HG03521 (cell line): ENCODE results near the gene GPR32.
"Not testable (repeated sequence)": the region's sequence is repeated elsewhere in the genome, so short reads cannot be mapped to it uniquely, and the experiment has no call there.

Experiments used
- ATAC-seq: cut with Tn5 transposase; IDR thresholded peaks from one replicate; pipeline ENCODE4 v1.9.1; 2021; ENCODE audit warnings: mild to moderate bottlenecking, moderate library complexity; ENCODE audit not compliant: unreplicated experiment

The GPR32 gene

DNA sequence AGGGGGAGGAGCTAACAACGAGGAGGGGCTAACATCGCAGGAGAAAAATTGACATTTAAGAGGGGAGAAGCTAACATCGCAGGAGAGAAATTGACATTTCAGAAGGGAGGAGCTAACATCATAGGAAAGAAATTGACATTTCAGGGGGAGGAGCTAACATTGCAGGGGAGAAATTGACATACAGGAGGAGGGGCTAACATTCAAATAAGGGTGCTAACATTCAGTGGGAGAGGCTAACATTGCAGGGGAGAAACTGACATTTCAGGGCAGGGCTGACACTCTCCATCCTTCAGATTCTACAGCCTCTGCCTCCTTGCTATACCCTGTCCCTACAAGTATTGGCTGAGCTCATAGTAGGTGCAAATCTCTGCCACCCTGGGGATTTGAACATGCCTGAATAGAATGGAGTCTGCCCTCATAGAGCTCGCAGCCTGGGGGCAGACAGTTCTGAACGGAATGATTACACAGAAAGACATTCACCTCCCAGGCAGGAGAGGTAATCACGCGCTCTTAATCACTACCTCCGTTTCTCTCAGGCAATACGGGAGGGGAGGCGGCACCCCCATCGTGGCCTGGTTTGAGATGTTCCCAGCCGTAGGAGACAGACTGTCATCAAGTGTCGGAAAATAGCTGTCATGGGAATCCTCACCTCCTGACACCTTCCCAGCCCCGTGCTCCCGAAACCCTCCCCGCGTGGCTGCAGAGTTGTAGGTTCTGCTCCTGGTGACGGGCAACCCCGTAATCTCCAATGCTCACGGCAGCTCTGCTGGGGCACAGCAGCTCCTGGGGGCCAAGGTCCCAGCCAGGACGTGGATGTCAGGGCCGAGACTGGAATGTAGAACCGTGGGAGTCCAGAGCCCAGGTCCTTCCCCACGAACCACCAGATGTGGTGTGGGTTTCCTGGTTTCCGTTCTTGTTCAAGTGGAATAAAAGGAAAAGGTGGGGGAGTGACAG lies 9.5 kb downstream of the GPR32 start:
- no peak for ATAC-seq

DNA sequence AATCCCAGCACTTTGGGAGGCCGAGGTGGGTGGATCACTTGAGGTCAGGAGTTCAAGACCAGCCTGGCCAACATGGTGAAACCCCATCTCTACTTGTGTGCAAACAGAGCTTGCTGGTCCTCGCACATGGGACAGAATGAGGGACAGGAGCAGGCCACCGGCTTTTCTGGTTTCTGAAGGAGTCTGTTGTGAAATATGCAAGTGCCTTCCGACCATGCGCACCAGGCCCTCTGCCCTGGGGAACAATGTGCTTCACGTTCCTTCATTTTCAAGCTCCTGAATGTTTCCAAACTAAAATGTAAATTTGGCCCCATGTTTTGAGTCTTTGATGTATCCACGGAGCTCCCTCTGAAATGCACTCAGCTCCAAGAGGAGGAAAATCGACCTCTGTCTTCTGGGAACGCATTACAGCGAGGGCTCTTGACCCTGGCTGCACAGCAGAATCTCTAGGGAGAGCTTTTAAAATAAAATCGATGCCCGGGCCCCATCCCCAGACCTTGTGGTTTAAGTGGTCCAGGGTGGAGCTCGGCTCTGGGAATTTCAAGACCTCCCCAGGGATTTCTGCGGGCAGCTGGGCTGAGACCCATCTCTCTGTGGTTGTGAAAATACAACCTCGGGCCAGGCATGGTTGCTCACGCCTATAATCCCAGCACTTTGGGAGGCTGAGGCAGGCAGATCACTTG lies 10.6 kb downstream of the GPR32 start:
- ATAC-seq = no peak

DNA sequence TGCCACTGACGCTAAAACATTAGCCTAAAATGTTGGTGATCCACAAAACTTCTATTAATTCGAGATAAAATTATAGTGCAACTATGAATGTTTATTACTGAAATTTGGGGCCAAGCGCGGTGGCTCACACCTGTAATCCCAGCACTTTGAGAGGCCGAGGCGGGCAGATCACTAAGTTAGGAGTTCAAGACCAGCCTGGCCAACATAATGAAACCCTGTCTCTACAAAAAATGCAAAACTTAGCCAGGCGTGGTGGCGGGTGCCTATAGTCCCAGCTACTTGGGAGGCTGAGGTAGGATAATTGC lies 13.5 kb downstream of the GPR32 start:
- not testable (repeated sequence) for ATAC-seq

DNA sequence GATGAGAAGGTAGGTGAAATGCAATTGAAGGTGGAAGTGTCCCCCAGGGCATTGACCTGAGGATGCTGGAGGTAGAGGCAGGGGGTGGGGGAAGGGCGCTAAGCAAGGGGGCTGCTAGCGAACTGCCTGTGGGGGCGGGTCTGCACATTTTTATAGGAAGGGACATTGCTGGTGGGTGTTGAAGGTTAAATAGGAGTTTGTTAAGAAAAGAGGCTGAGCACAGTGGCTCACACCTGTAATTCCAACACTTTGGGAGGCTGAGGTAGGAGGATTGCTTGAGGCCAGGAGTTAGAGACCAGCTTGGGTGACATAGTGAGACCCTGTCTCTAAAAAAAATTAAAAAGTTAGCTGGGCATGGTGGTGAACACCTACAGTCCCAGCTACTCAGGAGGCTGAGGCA lies 14.4 kb downstream of the GPR32 start:
- no peak for ATAC-seq

DNA sequence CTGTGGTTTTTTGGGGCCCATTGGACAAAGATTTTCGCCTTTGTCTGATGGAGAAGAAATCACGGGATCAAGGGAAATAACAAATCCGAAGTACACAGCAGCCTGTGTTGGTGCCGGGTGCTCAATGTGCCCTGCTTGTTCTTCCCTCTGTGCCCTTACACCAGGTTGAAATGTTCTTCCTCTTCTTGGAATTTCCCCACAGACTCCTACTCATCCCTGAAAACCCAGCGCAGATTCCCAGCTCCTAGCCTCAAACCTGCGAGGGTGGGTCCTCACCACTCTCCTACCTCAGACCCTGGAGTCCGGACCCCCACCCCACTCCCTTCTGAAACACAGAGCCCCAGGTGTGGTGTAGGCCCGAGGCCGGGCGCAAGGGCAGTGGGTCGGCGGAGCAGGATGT lies 15.1 kb downstream of the GPR32 start:
- no peak for ATAC-seq

DNA sequence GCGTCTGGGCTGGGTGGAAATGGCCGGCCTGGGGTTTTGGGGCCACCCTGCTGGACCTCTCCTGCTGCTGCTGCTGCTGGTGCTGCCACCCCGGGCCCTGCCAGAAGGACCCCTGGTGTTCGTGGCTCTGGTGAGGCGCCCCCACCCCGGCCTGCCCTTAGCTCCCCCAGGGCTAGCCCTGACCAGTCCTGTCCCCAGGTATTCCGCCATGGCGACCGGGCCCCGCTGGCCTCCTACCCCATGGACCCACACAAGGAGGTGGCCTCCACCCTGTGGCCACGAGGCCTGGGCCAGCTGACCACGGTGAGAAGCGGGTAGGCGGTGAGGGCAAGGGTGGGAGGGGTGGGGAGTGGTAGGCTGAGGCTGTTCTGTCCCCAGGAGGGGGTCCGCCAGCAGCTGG lies 20.1 kb downstream of the GPR32 start, which contains the start of gene ACP4:
ACP4 (plus strand) TSS at position 20 of the 400 bp plus-strand sequence; CDS start at position 20, 0 bp downstream.
- ATAC-seq = no peak

DNA sequence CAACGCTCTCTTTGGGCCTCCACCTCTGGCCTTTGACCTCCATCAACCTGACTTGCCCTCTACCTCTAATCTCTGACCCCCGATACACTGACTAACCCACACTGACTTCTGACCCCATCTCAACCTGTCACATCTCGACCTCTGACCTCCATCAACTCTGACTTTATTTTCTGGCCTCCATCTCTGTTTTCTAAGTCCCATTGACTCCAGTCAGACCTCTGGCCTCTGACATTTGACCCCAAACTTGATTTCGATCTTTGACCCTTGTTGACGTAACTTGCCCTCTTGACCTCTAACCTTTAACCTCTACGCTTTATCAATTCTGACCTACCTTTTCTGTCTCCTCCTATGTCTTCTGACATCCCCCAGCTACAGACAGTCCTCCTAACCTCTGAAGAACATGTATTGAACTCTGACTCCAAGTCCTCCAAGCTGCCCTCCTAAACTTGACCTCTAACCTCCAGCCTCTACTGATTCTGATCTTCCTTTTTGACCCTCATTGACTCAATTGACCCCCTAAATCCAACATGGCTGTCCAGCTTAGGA lies 20.7 kb downstream of the GPR32 start:
- ATAC-seq = no peak

DNA sequence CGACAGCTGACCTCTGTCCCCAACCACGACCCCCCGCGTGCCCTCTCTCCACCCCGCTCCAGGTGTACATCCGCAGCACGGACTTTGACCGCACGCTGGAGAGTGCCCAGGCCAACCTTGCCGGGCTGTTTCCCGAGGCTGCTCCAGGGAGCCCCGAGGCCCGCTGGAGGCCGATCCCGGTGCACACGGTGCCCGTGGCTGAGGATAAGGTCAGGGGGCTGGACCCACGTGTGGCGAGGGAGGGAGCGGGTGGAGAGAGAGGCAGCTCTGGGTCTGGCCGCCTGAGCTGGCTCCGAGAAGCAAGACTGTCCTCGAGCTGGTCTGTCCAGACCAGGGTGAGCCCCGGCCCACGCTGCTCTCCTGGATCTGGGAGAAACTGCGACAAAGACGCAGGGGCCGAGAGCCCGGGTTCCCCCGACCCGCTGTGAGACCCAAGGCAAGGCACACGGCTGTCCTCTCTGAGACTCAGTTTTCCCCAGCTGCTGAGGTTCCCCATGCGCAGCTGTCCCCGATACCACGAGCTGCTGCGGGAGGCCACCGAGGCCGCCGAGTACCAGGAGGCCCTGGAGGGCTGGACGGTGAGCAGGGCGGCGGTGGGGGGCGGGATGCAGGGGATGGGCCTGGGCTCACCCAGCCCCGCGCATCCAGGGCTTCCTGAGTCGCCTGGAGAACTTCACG lies 21.5 kb downstream of the GPR32 start:
- ATAC-seq = no peak

DNA sequence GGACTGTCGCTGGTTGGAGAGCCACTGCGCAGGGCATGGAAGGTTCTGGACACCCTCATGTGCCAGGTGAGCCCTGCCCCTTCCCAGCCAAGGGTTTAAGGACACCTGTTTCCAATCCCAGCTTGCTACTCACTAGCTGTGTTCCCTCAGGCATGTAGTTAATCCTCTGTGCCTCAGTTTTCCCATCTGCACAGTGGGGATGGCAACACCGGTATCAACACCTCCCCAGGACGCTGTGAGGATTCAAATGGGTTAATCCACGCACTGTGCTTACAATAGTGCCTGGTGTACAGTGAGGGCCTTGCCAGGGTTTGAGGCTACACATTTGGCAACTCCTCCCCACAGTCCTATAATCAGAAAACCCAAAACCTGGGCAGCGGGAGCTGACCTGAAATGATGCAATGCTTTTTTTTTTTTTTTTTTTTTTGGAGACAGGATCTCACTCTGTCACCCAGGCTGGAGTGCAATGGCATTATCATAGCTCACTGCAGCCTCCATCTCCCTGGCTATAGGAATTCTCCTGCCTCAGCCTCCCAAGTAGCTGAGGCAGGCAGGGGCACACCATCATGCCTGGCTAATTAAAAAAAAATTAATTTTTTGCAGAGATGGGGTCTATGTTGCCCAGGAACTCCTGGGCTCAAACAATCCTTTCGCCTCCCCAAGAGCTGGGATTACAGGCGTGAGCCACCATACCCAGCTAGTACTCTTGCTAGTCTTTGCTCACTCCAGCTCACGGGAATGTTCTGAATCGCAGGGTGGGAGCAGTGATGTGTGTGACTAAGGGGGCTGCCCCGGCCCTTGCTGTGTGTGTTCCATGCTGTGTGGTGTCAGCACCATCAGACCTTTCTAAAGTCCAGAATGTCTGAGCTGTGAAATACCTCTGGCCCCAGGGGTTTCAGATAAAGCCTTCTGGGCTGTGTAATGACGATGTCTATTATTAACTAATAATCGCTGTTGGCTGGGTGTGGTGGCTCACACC lies 22.3 kb downstream of the GPR32 start:
- ATAC-seq = no peak

DNA sequence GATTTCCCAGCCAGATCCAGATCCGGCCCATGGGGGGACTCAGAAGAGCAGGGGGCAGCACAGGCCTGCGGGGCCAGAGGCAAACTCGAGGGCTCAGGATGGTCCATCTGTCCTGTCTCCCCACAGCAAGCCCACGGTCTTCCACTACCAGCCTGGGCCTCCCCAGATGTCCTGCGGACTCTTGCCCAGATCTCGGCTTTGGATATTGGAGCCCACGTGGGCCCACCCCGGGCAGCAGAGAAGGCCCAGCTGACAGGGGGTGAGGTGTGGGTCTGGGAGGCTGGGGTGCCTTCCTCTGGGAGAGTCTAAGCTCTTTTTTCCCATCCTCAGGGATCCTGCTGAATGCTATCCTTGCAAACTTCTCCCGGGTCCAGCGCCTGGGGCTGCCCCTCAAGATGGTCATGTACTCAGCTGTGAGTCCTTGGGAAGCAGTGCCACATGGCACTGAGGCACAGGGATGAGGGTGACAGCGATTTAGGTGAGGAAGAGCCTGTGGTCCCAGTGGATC lies 23.3 kb downstream of the GPR32 start:
- no peak for ATAC-seq

DNA sequence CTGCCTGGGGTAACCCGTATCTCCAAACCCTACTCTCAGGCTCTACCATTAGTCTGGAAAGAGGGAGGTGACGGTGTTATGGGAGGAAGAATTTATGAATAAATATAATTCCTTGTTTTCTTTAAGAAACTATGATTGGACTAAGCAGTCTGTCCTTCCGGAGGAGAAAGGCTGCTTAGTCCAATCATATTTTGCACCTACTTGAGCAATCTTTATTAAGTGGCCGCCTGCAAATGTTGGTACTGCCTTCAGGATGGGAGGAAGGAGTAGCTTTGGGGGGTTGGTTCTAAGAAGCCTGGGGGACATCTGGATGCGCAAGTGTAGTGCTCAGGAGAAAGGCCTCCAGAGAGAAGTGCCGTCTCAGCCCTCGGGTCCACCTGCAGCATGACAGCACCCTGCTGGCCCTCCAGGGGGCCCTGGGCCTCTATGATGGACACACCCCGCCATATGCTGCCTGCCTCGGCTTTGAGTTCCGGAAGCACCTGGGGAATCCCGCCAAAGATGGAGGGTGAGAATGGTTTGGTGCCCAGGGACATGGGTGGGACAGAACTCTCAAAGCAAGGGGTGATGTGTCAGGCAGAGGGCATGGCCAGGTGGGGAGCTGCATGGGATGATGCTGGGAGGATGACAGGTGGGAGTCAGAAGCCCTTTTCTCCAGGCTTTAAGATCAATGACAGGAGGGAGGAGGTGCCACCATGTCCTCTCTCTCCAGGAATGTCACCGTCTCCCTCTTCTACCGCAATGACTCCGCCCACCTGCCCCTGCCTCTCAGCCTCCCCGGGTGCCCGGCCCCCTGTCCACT lies 24.0 kb downstream of the GPR32 start:
- no peak for ATAC-seq

DNA sequence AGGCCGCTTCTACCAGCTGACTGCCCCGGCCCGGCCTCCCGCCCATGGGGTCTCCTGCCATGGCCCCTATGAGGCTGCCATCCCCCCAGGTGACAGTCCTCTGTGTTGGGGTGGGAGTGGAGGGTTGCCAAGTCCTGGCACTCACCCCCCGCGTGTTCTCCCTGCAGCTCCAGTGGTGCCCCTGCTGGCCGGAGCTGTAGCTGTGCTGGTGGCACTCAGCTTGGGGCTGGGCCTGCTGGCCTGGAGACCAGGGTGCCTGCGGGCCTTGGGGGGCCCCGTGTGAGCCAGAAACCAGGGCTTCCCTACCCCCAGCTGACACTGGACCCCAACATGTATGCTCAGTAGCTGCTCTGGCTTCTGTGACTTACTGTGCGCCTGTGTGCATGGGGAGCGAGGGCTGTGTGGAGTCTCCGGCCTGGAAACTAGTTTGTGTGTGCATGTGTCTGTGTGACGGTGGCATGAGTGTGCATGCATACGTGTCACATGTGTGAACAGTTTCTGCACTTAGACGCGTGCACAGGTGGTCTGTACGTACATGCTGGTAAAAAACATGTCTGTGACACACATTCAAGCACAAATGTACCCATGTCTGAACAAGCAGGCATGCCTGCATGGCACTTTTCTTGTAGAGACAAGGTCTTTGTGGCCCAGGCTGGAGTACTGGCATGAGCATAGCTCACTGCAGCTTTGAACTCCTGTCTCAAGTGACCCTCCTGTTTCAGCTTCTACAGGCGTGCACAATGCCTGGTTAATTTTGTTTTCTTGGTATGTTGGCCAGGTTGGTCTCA lies 24.8 kb downstream of the GPR32 start:
- no peak for ATAC-seq

DNA sequence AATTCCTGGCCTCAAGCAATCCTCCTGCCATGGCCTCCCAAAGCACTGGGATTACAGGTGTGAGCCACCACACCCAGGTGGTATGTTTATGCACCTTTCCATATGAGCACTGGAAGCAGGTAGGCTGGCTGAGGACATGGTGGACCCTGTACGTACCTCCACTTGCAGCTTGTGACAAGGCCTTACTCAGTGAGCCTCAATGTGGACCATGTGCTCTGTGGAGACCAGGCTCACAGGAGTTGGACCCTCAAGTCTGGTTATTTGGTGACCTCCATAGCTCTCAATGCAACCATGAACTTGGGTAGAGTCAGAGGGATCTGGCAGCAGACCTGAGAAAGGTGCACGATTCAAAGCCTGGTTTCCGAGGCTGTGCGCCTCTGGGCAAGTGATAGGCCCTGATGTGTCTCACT lies 25.4 kb downstream of the GPR32 start:
- ATAC-seq = no peak

DNA sequence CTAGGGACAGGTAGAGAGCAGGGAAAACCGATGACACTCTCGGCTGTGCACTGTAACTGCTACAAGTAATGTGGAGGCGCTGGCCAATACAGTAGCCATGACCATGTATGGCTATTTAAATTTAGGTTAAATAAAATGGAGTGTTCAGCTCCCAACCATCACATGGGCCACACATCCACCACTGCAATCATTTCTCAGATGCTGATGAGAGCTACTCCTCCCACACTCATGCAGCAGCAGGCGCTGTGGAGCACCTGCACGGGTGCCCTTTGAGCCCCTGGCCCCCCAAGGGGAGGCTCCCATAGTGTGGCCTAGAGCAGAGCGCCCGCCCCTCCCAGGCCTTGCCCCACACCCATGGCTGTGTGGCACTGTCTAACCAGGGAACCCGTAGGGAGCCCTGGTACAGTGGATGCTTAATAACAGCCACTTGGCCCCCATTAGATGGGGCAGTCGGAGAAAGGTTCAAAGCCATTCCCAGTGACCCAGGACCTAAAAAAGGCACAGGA lies 25.9 kb downstream of the GPR32 start:
- ATAC-seq = no peak

DNA sequence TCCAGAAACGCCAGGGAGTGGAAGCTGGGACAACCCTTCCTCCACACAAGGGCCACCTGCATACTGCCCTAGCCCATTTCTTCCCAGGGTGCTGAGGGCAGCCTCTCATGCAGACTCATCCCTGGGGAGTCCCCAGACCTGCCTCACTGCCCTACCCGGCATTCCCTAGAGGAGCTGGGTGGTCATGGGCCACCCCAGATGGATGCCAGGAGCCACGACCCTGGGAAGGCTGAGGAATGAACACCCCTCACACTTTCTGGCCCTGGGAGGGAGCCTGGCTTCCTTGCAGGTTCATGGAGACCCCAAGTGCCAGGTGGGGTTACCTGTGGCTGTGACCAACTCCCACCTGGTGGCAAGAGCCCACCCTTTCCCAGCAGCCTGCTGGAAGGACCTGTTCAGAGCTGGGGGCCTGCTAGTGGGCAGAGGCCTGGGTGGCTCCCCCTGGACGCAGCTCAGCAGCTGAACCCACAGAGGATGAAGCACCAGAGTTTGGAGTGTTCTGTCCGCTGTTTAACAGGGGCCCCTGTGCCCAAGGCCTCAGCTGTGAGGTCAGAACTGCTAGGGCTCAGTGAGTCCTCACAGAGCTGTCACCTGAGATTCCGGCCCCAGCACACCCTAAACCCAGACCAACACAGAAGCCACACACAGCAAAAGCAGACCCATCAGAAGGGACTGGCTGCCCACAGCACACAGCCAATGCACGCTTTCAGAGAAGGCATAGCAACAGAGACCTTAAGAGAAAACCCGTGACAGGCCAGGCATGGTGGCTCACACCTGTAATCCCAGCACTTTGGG lies 26.6 kb downstream of the GPR32 start:
- ATAC-seq = no peak

DNA sequence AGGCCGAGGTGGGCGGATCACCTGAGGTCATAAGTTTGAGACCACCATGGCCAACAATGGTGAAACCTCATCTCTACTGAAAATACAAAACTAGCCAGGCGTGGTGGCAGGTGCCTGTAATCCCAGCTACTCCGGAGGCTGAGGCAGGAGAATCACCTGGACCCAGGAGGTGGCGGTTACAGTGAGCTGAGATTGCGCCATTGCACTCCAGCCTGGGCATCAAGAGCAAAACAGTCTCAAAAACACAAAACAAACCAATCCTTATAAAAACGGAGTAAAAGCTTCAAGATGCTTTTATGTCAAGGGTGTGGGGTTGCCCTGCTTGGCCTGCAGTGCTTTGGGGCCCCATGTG lies 27.1 kb downstream of the GPR32 start:
- no peak for ATAC-seq
